NCI-H446 treated with DMSO at 0.1 percent for 48 hours (cell line): ENCODE measurements around the gene GUCA2B.
A peak's percentile ranks its signal among the peaks of the same experiment; 100 is the strongest.

Experiments used
- DNase-seq: peaks from one replicate; lab custom pipeline; 2025; lab: John Stamatoyannopoulos, UW

GUCA2B gene

GRCh38 chr1:42143896-42144710 is 9.1 kb upstream of the GUCA2B start:
- no peak for DNase-seq

GRCh38 chr1:42144711-42145388 is 8.4 kb upstream of the GUCA2B start:
- DNase-seq = no peak

GRCh38 chr1:42145389-42145716 is 7.9 kb upstream of the GUCA2B start:
- DNase-seq = no peak

- DNase-seq = no peak
Observed at GRCh38 chr1:42145764-42146625, 7.2 kb upstream of the GUCA2B start.

GRCh38 chr1:42146626-42147320 is 6.4 kb upstream of the GUCA2B start:
- peak; percentile 12 for DNase-seq

- no peak for DNase-seq
Observed at GRCh38 chr1:42148166-42148565, 5.0 kb upstream of the GUCA2B start.

- no peak for DNase-seq
Observed at GRCh38 chr1:42150651-42151050, 2.6 kb upstream of the GUCA2B start.

- no peak for DNase-seq
Observed at GRCh38 chr1:42152119-42152518, 1.1 kb upstream of the GUCA2B start.

- DNase-seq = no peak
Observed at GRCh38 chr1:42153624-42154023, 414 bp downstream of the GUCA2B start.

GRCh38 chr1:42154685-42155084 is 1.5 kb downstream of the GUCA2B start:
- DNase-seq = no peak

GRCh38 chr1:42155362-42155761 is 2.2 kb downstream of the GUCA2B start:
- DNase-seq = no peak

- DNase-seq = no peak
Observed at GRCh38 chr1:42157667-42158066, 4.5 kb downstream of the GUCA2B start.

- no peak for DNase-seq
Observed at GRCh38 chr1:42158189-42158588, 5.0 kb downstream of the GUCA2B start.

- no peak for DNase-seq
Observed at GRCh38 chr1:42162181-42162580, 9.0 kb downstream of the GUCA2B start.

GRCh38 chr1:42163114-42163513 is 9.9 kb downstream of the GUCA2B start:
- DNase-seq = no peak

GRCh38 chr1:42163536-42164503 is 10.6 kb downstream of the GUCA2B start:
- peak; percentile 6 for DNase-seq

- no peak for DNase-seq
Observed at GRCh38 chr1:42164551-42165420, 11.6 kb downstream of the GUCA2B start, which contains the start of gene GUCA2A. TSS of gene GUCA2A (minus strand) at chr1:42164745. CDS start at chr1:42164712, 33 bp downstream.

GRCh38 chr1:42165511-42166210 is 12.5 kb downstream of the GUCA2B start:
- no peak for DNase-seq
